GM10248 (cell line): ENCODE measurements around the gene STXBP6.

ENCODE experiments used
- CTCF ChIA-PET: fragments of 300-600 bp; sonication (Branson Sonifier 250); formaldehyde crosslinking; extraction: SDS; loops from one replicate; lab custom pipeline; 2021; ENCODE audit warnings: antibody characterized with exemption; lab: Yijun Ruan, JAX
- POLR2A ChIA-PET: fragments of 350-650 bp; sonication (Branson Sonifier 250); formaldehyde crosslinking; extraction: SDS; loops from one replicate; lab custom pipeline; 2020; ENCODE audit warnings: antibody characterized with exemption; lab: Yijun Ruan, JAX
- DNase-seq: peaks from one replicate; pipeline ENCODE4 v3.0.0; 2012; ENCODE audit errors: extremely low spot score
- TF ChIP-seq, protein P1 (sequence below): IDR thresholded peaks from 2 replicates; pipeline ENCODE4 v1.5.1; 2012; ENCODE audit warnings: mild to moderate bottlenecking, low read depth; ENCODE audit errors: extremely low read depth, missing control alignments, control extremely low read depth

STXBP6 gene

DNA sequence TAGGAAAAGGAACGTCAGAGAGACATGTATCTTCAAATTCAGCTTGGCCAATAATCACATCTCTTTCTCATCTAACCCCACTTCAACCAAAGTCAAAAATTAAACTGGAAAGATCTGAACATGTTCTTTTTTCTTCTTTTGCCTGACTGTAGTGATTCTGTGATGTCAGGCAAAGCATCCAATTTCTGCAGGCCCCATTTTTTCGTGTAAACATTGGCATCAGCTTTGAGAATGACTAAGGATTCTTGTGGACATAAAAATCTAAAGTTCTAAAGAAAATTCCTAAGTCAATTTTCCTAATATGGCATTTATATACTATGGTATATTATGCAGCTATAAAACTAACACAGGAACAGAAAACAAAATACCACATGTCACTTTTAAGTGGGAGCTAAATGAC is 89.1 kb downstream of the STXBP6 start:
- POLR2A ChIA-PET: no interaction called here
- DNase-seq: no peak
- TF ChIP-seq, protein P1, sequence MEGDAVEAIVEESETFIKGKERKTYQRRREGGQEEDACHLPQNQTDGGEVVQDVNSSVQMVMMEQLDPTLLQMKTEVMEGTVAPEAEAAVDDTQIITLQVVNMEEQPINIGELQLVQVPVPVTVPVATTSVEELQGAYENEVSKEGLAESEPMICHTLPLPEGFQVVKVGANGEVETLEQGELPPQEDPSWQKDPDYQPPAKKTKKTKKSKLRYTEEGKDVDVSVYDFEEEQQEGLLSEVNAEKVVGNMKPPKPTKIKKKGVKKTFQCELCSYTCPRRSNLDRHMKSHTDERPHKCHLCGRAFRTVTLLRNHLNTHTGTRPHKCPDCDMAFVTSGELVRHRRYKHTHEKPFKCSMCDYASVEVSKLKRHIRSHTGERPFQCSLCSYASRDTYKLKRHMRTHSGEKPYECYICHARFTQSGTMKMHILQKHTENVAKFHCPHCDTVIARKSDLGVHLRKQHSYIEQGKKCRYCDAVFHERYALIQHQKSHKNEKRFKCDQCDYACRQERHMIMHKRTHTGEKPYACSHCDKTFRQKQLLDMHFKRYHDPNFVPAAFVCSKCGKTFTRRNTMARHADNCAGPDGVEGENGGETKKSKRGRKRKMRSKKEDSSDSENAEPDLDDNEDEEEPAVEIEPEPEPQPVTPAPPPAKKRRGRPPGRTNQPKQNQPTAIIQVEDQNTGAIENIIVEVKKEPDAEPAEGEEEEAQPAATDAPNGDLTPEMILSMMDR: no peak
- CTCF ChIA-PET: interaction anchor here (1.3 kb wide), 1 partner anchor 9 kb away, joined by 3 read pairs; no protein-coding TSS in a partner anchor

DNA sequence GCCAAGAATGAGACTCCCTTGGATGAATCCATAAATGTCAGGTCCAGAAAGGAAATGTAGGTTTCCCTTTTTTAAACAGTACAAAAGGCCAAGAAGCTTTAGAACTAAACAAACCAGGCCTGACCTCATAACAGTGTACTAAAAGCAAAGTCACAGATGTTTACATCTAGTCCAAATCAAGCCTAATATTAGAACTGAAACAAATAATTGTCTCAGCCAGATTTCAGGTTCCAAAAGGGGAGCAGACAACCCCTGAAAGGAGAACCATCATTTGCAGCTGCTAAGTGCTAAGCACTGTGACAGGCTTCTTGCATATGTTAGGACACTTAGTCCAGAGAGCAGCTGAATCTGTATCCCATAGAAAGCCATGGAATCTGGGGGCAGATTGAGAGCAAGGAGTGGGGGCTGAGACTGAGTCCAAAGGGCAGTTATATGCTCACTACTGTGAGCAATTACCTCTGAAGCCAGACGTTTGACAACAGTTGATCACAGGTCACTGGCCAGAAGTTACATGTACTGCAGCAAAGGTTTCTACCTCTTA is 90.1 kb downstream of the STXBP6 start:
- TF ChIP-seq, protein P1: no peak
- CTCF ChIA-PET: no interaction called here
- DNase-seq: peak; percentile 11
- POLR2A ChIA-PET: no interaction called here

DNA sequence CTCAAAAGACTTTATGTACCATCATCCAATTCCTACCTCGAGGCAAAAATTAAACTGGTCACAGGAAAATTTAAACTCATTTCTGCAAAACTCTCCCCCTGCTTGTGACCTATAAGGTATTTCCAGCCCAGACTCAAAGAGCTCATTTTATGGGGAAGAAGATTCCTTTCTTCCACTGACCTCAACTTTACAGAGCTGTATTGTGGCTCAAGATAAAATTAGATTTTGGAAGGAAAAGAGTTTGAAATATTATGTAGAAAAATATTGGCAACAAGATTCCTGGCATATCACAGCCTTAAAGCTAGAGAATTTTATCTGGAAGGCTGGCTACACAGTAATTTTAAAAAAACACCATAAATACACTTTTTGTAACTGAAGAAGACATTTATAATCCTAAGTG is 91.7 kb downstream of the STXBP6 start:
- ChIA-PET POLR2A (no interaction called here), CTCF (no interaction called here)
- no peak for DNase-seq
- TF ChIP-seq, protein P1: no peak

DNA sequence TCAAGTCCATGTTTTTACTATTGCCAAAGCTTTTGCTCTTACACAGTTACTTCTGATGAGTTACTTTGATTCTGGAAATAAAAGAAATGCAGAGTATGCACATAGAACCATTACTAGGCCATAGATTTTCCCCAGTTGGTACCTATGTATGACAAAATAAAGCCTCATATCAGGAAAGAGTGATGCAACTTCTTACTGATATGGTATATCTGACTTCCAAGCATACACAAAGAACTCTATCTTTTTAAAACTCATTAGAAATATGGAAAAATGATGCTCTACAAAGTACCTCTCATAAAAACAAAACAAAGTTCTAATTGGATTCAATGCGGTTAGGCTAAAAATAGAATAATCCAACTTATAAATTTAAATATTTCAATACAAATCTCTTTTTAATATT is 92.1 kb downstream of the STXBP6 start:
- no peak for DNase-seq
- POLR2A ChIA-PET: no interaction called here
- CTCF ChIA-PET: interaction anchor here (1.1 kb wide), 1 partner anchor 37 kb away, joined by 4 read pairs; no protein-coding TSS in a partner anchor
- TF ChIP-seq, protein P1: no peak

DNA sequence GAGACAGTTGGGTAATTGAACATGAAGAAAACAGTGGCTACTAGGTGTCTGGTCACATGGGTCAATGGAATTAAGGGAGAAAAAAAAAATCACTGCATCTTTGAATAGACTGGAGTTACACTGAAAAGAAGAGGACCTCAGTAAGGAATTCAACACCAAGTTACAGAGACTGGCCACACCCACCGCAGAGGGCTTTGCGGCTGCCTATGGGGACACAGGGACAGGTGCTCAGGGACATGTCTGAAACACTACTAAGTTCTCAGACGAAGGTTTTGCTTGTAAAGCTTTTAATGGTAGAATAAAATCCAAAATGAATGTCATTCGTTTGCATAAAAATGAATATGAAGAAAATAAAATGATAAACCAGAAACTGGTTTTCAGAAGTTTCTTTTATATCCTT is 93.8 kb downstream of the STXBP6 start:
- TF ChIP-seq, protein P1: no peak
- DNase-seq: no peak
- ChIA-PET POLR2A (no interaction called here), CTCF (interaction anchor here (2.1 kb wide), 1 partner anchor 10 kb away, joined by 8 read pairs; no protein-coding TSS in a partner anchor)

DNA sequence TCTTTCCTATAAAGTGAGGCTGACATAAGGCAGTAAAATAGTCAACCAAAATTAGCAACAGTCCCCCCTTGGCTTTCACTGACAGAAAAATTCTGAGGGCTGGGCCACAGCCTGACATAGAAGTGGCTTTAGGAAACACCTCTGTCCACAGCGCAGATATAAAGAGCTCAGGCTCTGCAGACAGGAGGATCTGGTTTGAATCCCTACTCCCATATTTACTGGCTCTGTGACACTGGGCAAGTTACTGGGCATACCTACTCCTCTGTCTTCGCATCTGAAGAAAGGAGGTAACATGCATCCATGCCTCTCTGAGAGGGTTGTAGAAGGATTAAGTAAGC is 95.3 kb downstream of the STXBP6 start:
- CTCF ChIA-PET: interaction anchor here (1.2 kb wide), 1 partner anchor 10 kb away, joined by 3 read pairs; no protein-coding TSS in a partner anchor
- TF ChIP-seq, protein P1: no peak
- no peak for DNase-seq
- POLR2A ChIA-PET: no interaction called here
